NCI-H524 treated with DMSO at 0.1 percent for 48 hours (cell line): ENCODE results near the gene MAFG.

Source experiments
- DNase-seq: peaks from one replicate; lab custom pipeline; 2025; lab: John Stamatoyannopoulos, UW

Gene MAFG

GRCh38 chr17:81898029-81898866 lies 29.3 kb downstream of the MAFG start:
- no peak for DNase-seq

- no peak for DNase-seq
These were observed 32.1 kb downstream of the MAFG start for GRCh38 chr17:81895400-81895799.

- no peak for DNase-seq
These were observed 36.3 kb downstream of the MAFG start for GRCh38 chr17:81891303-81891552.

GRCh38 chr17:81890447-81891302 lies 36.9 kb downstream of the MAFG start:
- no peak for DNase-seq

GRCh38 chr17:81889602-81890001 lies 37.9 kb downstream of the MAFG start:
- DNase-seq: no peak

- no peak for DNase-seq
These were observed 38.4 kb downstream of the MAFG start for GRCh38 chr17:81888988-81889595.

GRCh38 chr17:81888105-81888987 lies 39.2 kb downstream of the MAFG start:
- DNase-seq: no peak

GRCh38 chr17:81885869-81886548 lies 41.5 kb downstream of the MAFG start:
- peak; percentile 38 for DNase-seq

GRCh38 chr17:81885454-81885853 lies 42.1 kb downstream of the MAFG start:
- DNase-seq: no peak

GRCh38 chr17:81884968-81885367 lies 42.6 kb downstream of the MAFG start:
- no peak for DNase-seq

GRCh38 chr17:81884520-81884919 lies 43.0 kb downstream of the MAFG start:
- DNase-seq: no peak

GRCh38 chr17:81879121-81879520 lies 48.4 kb downstream of the MAFG start:
- no peak for DNase-seq

GRCh38 chr17:81878294-81878693 lies 49.2 kb downstream of the MAFG start:
- DNase-seq: no peak

GRCh38 chr17:81877569-81877968 lies 50.0 kb downstream of the MAFG start:
- DNase-seq: no peak

- DNase-seq: peak; percentile 47
These were observed 55.9 kb downstream of the MAFG start for GRCh38 chr17:81871387-81872230.

GRCh38 chr17:81870981-81871386 lies 56.6 kb downstream of the MAFG start, which contains the start of gene ARHGDIA:
TSS of gene ARHGDIA (minus strand) at chr17:81871337. CDS start at chr17:81869930, 1,407 bp downstream.
- DNase-seq: no peak

- DNase-seq: no peak
These were observed 57.2 kb downstream of the MAFG start for GRCh38 chr17:81870131-81870980.

- no peak for DNase-seq
These were observed 58.1 kb downstream of the MAFG start for GRCh38 chr17:81869221-81870130.
